Measurements from ENCODE around the gene PFDN6. TPM values are rescaled to one million over a fixed set of nuclear protein-coding genes. Genes with fewer than 3 reads are reported as not detected.

PFDN6 gene
- total and polyA plus RNA-seq, 9 of the 15 experiments (the other 6 are each of a cell fraction or from before 2014, with no cell fraction given) = 6.8 to 475 (median 216) TPM

- TF ChIP-seq TRIM25 (IDR thresholded peaks at IDR 0.05; ENCODE audit: borderline replicate concordance) (0 out of 2 replicates have a peak, but pooled peaks have one; percentile 66), ZNF232 (CRISPR knock-in tag; IDR thresholded peaks at IDR 0.05) (no peak), SMARCE1 (IDR thresholded peaks at IDR 0.05) (peak; percentile 21; the same call in 1 of the 2 replicates), TGIF2 (CRISPR knock-in tag; IDR thresholded peaks at IDR 0.05) (no peak), EHMT2 (IDR thresholded peaks at IDR 0.05) (no peak), CTCF (IDR thresholded peaks at IDR 0.05 in 2 of 3, conservative IDR thresholded peaks at IDR 0.05 in 1 of 3; ENCODE audit: insufficient read depth in 2 of 3, low read depth in 1 of 3, low read length in 3 of 3) (peak; percentile 34 to 52 (median 48); a peak in 5 of 6 replicates), ZHX1 (conservative IDR thresholded peaks at IDR 0.05; ENCODE audit: low read length) (no peak), SFPQ (IDR thresholded peaks at IDR 0.05; ENCODE audit: low read depth, low read length) (no peak), RBM25 (IDR thresholded peaks at IDR 0.05; ENCODE audit: low read depth, low read length, severe bottlenecking) (no peak), USF2 (CRISPR knock-in tag; IDR thresholded peaks at IDR 0.05) (peak; percentile 12; the same call in 1 of the 2 replicates), RBM17 (IDR thresholded peaks at IDR 0.05; ENCODE audit: borderline replicate concordance, low read depth, low read length) (no peak), GTF2A2 (tag; IDR thresholded peaks at IDR 0.05) (no peak), ZFP91 (CRISPR knock-in tag; IDR thresholded peaks at IDR 0.05) (no peak), ADNP (tag; IDR thresholded peaks at IDR 0.05) (no peak), DMBX1 (CRISPR knock-in tag; IDR thresholded peaks at IDR 0.05; ENCODE audit: borderline replicate concordance) (0 out of 2 replicates have a peak, but pooled peaks have one; percentile 60)
Measured at GRCh38 chr6:33248932-33249731, 40.3 kb upstream of the PFDN6 start (continued).

Measured in K562 (cell line).